Measurements from ENCODE around the gene SLC27A5.

DNA sequence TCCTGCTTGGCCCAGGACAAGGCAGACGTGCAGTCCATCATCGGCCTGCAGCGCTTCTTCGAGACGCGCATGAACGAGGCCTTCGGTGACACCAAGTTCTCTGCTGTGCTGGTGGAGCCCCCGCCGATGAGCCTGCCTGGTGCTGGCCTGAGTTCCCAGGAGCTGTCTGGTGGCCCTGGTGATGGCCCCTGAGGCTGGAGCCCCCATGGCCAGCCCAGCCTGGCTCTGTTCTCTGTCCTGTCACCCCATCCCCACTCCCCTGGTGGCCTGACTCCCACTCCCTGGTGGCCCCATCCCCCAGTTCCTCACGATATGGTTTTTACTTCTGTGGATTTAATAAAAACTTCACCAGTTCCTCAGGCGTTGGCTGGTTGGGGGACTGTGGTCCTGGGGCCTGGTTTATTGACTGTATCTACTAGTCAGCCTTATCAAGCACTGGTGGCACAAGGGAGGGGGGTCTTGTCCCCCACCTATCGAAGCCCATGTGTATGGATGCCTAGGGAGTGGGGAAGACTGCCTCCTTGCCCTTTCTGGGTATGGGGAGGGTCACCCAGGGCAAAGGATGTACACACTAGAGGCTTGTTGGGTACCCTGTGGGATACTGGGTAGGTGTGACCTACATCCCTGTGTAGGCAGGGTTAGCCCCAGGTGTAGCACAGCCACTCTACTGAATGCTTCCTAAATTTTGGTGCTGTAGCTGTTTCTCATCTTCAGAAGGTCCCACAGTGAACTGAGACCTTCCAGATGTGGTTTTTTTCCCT, 38.8 kb upstream of the SLC27A5 start:
- TF ChIP-seq, protein P1, sequence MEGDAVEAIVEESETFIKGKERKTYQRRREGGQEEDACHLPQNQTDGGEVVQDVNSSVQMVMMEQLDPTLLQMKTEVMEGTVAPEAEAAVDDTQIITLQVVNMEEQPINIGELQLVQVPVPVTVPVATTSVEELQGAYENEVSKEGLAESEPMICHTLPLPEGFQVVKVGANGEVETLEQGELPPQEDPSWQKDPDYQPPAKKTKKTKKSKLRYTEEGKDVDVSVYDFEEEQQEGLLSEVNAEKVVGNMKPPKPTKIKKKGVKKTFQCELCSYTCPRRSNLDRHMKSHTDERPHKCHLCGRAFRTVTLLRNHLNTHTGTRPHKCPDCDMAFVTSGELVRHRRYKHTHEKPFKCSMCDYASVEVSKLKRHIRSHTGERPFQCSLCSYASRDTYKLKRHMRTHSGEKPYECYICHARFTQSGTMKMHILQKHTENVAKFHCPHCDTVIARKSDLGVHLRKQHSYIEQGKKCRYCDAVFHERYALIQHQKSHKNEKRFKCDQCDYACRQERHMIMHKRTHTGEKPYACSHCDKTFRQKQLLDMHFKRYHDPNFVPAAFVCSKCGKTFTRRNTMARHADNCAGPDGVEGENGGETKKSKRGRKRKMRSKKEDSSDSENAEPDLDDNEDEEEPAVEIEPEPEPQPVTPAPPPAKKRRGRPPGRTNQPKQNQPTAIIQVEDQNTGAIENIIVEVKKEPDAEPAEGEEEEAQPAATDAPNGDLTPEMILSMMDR (IDR thresholded peaks at IDR 0.05): no peak
- TF ChIP-seq POLR2A (IDR thresholded peaks at IDR 0.05): no peak

Measured in uterus (tissue), 2 donors.